Stimulated activated CD4-positive, alpha-beta T cell treated with anti-CD3 and anti-CD28 coated beads, Interleukin-2, amount 100 ng/mL, for 48 hours (primary cell): ENCODE results near the gene ZGRF1.
"Not testable (repeated sequence)": the region's sequence is repeated elsewhere in the genome, so short reads cannot be mapped to it uniquely, and the experiment has no call there.

Source experiments
- DNase-seq, 2 donors: peaks; one replicate each; pipeline ENCODE4 v3.0.0-alpha.2; 2020

The ZGRF1 gene

DNA sequence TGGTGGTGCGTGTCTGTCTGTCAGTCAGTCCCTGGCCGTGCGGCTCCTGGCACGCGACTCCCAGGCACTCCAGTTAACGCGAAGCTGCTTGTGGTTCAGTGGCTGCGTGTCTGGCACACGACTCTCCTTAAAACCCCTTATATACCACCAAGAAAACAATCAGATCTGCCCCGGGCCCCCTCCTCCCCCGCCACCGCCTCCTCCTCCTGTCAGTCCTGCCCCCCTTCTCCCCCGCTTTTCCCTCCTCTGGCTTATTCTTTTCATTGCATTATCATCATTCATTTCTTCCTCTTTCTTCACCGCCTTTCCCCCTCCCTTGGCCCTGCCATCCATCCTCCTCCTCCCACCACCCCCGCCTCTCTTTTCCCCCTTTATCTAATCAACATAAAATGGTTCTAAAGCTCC is 120.6 kb downstream of the ZGRF1 start, which contains the start of gene NEUROG2:
Gene NEUROG2, minus strand, starts transcription at position 115 of the 405 bp plus-strand sequence. CDS start 705 bp downstream, outside the sequence.
- no peak for DNase-seq

DNA sequence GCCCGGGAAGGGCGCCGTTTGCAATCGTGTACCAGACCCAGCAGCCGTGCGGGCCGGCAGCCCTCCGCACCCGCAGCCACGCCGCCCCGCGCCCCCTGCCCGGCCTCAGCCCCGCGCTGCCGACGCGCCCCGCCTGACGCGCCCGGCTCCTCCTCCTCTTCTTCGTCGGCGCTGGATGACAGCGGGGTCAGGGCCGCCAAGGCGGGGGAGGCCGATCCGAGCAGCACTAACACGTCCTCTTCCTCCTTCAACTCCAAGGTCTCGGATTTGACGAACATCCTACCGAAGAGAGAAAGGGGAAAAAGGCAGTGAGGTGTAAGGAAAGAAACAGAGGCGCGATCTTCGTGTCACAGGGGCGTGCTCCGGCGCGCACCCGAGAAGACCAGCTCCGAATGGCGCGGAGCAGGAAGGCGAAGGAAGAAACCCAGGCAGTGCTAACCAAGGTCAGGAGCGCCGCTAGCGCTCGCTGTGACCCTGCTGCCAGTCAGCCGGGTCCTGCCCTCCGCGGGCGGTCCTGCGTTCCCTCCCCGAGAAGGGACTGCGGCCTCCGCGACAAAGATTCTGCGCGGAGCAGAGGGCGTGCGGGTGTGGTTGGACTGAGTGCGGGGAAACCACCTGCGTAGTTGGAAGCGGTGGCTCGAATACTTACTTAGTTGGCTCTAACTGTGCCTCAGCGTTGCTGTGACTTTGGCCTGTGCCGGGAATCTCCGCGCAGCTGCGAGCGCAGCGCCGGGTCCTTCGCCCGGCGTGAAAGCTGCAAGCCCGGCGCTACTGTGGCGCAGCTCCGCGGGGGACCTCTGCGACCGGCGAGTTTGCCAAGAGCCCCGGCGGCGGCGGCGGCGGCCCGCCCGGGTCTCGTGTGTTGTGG is 121.3 kb downstream of the ZGRF1 start:
- DNase-seq: no peak

- no peak for DNase-seq
Measured at GRCh38 chr4:112514647-112515197, 122.0 kb downstream of the ZGRF1 start.

GRCh38 chr4:112513971-112514646 is 122.6 kb downstream of the ZGRF1 start:
- no peak for DNase-seq

DNA sequence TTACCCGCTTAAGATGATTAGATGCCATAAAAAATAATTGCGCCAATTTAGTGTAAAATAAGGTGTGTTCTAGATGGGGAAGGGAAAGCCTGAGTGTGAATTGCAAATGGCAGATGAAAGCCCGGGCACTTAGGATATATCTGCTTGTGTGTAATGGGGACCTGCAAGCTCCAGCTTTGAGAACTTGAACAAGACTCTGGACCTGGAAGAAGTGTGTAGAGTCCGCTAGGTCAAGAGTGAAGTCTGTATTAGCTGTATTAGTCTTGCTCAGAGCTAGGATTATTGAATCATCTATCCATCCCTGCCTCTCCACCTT is 124.9 kb downstream of the ZGRF1 start:
- DNase-seq: no peak

GRCh38 chr4:112511093-112511802 is 125.5 kb downstream of the ZGRF1 start:
- DNase-seq: no peak

- no peak for DNase-seq
Measured at GRCh38 chr4:112510291-112511092, 126.2 kb downstream of the ZGRF1 start.

GRCh38 chr4:112509243-112510141 is 127.2 kb downstream of the ZGRF1 start:
- DNase-seq: no peak

GRCh38 chr4:112508356-112508755 is 128.4 kb downstream of the ZGRF1 start:
- no peak for DNase-seq

GRCh38 chr4:112504807-112505206 is 131.9 kb downstream of the ZGRF1 start:
- DNase-seq: no peak

DNA sequence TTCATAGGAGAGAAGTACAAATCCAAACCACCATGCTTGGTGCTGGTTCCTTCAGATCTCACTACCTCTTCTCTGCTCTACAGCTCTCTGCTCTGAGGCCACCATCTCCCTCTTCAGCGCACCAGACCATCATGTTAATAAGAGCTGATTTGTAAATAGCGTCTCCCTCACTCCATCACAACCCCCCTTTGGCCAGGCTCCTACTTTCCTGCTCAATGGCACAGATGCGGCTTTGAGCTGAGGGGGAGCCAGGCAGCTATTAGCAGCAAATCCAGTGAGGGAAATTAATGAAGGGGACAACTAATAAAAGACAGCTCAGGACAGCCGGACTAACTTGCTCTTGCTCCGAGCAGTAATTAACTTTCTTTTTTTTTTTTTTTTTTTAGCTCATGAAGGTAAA is 133.8 kb downstream of the ZGRF1 start:
- no peak for DNase-seq

- DNase-seq: no peak
Measured at GRCh38 chr4:112492321-112492720, 144.4 kb downstream of the ZGRF1 start.

GRCh38 chr4:112490808-112491207 is 145.9 kb downstream of the ZGRF1 start:
- not testable (repeated sequence) for DNase-seq
